H9 (cell line): ENCODE results near the gene MLH1. TPM values are rescaled to one million over a fixed set of nuclear protein-coding genes. Genes with fewer than 3 reads are reported as not detected.

Experiments
- DNase-seq: peaks from one replicate; pipeline ENCODE4 v3.0.0-alpha.2; 2017
- H2AFZ ChIP-seq: one replicate; pipeline ENCODE4 v1.6.1; 2013; ENCODE audit warnings: mild to moderate bottlenecking, low read length, control low read depth, moderate library complexity
- H2AK5ac ChIP-seq: 2 replicates; pipeline ENCODE4 v1.6.1; 2013; ENCODE audit warnings: low read length, control low read depth, mixed read lengths; ENCODE audit not compliant: insufficient read length
- H2BK120ac ChIP-seq: one replicate; pipeline ENCODE4 v1.6.1; 2013; ENCODE audit warnings: low read depth, mild to moderate bottlenecking, low read length, control low read depth, inconsistent platforms; ENCODE audit not compliant: poor library complexity, severe bottlenecking
- H2BK12ac ChIP-seq: 2 replicates; pipeline ENCODE4 v1.6.1; 2013; ENCODE audit warnings: low read length, control low read depth, mixed read lengths, low read depth; ENCODE audit not compliant: insufficient read length
- H2BK15ac ChIP-seq: 2 replicates; pipeline ENCODE4 v1.6.1; 2013; ENCODE audit warnings: low read depth, low read length, control low read depth
- H2BK20ac ChIP-seq: one replicate; pipeline ENCODE4 v1.6.1; 2013; ENCODE audit warnings: low read depth, mild to moderate bottlenecking, low read length, control low read depth, inconsistent platforms; ENCODE audit not compliant: poor library complexity, severe bottlenecking
- H2BK5ac ChIP-seq: 2 replicates; pipeline ENCODE4 v1.6.1; 2013; ENCODE audit warnings: low read length, control low read depth, mixed read lengths; ENCODE audit not compliant: insufficient read length
- H3K14ac ChIP-seq: 2 replicates; pipeline ENCODE4 v1.6.1; 2013; ENCODE audit warnings: low read length, control low read depth; ENCODE audit not compliant: insufficient read depth
- H3K18ac ChIP-seq: 2 replicates; pipeline ENCODE4 v1.6.1; 2013; ENCODE audit warnings: low read depth, mild to moderate bottlenecking, mixed read lengths, low read length, control low read depth; ENCODE audit not compliant: insufficient read length
- H3K23ac ChIP-seq: 2 replicates; pipeline ENCODE4 v1.6.1; 2013; ENCODE audit warnings: low read length, control low read depth, mixed read lengths, low read depth; ENCODE audit not compliant: insufficient read length
- H3K23me2 ChIP-seq: 2 replicates; pipeline ENCODE4 v1.6.1; 2013; ENCODE audit warnings: low read depth, mild to moderate bottlenecking, mixed read lengths, low read length, control low read depth; ENCODE audit not compliant: insufficient read length, poor library complexity, severe bottlenecking
- H3K27ac ChIP-seq: 2 replicates; pipeline ENCODE4 v1.5.1; 2013; ENCODE audit warnings: low read length, control low read depth, mixed read lengths, low read depth; ENCODE audit not compliant: insufficient read length
- H3K27me3 ChIP-seq: 2 replicates; pipeline ENCODE4 v1.6.1; 2013; ENCODE audit warnings: low read length, control low read depth, inconsistent platforms; ENCODE audit not compliant: insufficient read depth
- H3K4ac ChIP-seq: 2 replicates; pipeline ENCODE4 v1.6.1; 2013; ENCODE audit warnings: low read depth, mild to moderate bottlenecking, control low read depth, inconsistent platforms, low read length, moderate library complexity
- H3K4me1 ChIP-seq: 2 replicates; pipeline ENCODE4 v1.6.1; 2013; ENCODE audit warnings: low read length, control low read depth, inconsistent platforms; ENCODE audit not compliant: insufficient read depth
- H3K4me2 ChIP-seq: 2 replicates; pipeline ENCODE4 v1.6.1; 2013; ENCODE audit warnings: low read length, control low read depth, mixed read lengths; ENCODE audit not compliant: insufficient read length, insufficient read depth
- H3K56ac ChIP-seq: 2 replicates; pipeline ENCODE4 v1.6.1; 2013; ENCODE audit warnings: low read depth, mild to moderate bottlenecking, mixed read lengths, low read length, control low read depth; ENCODE audit not compliant: insufficient read length
- H3K79me1 ChIP-seq: 2 replicates; pipeline ENCODE4 v1.6.1; 2013; ENCODE audit warnings: low read depth, mild to moderate bottlenecking, moderate library complexity, low read length, control low read depth, inconsistent platforms; ENCODE audit not compliant: insufficient read depth, poor library complexity, severe bottlenecking
- H3K79me2 ChIP-seq: 2 replicates; pipeline ENCODE4 v1.6.1; 2013; ENCODE audit warnings: low read length, control low read depth, inconsistent platforms; ENCODE audit not compliant: insufficient read depth
- H3K9ac ChIP-seq: 2 replicates; pipeline ENCODE4 v1.6.1; 2013; ENCODE audit warnings: low read length, control low read depth, mixed read lengths; ENCODE audit not compliant: insufficient read length; ENCODE audit errors: extremely low read depth
- H3K9me3 ChIP-seq: one replicate; pipeline ENCODE4 v1.6.1; 2013; ENCODE audit warnings: low read depth, low read length, inconsistent platforms; ENCODE audit not compliant: control insufficient read depth
- H3T11ph ChIP-seq: one replicate; pipeline ENCODE4 v1.6.1; 2013; ENCODE audit warnings: mild to moderate bottlenecking, low read length, control low read depth, inconsistent platforms
- H4K20me1 ChIP-seq: one replicate; pipeline ENCODE4 v1.6.1; 2013; ENCODE audit not compliant: control insufficient read depth, insufficient read length, insufficient read depth
- H4K5ac ChIP-seq: 2 replicates; pipeline ENCODE4 v1.6.1; 2013; ENCODE audit warnings: low read depth, mild to moderate bottlenecking, mixed read lengths, low read length, control low read depth; ENCODE audit not compliant: insufficient read length
- H4K8ac ChIP-seq: replicated peaks from 2 replicates; pipeline ENCODE4 v1.6.1; 2013; ENCODE audit warnings: low read length, control low read depth, mixed read lengths, low read depth; ENCODE audit not compliant: insufficient read length
- H4K91ac ChIP-seq: 2 replicates; pipeline ENCODE4 v1.6.1; 2013; ENCODE audit warnings: low read depth, mild to moderate bottlenecking, moderate library complexity, mixed read lengths, low read length, control low read depth; ENCODE audit not compliant: insufficient read length
- H3K27ac Mint-ChIP-seq, 3 experiments: 2 replicates in 2 of 3; 3 replicates in 1 of 3; pipeline ENCODE4 v1.8.0; 2020 to 2021; ENCODE audit warnings: mixed read lengths in 3 of 3, mild to moderate bottlenecking in 1 of 3, moderate library complexity in 1 of 3
- H3K27me3 Mint-ChIP-seq: 2 replicates; pipeline ENCODE4 v1.8.0; 2021; ENCODE audit warnings: low read depth, mild to moderate bottlenecking, moderate library complexity, mixed read lengths
- H3K36me3 Mint-ChIP-seq, 3 experiments: 2 replicates in 2 of 3; 3 replicates in 1 of 3; pipeline ENCODE4 v1.8.0; 2020 to 2021; ENCODE audit warnings: low read depth in 3 of 3, mixed read lengths in 3 of 3; ENCODE audit not compliant: insufficient read depth in 1 of 3
- H3K4me1 Mint-ChIP-seq, 2 experiments: 2 replicates each; pipeline ENCODE4 v1.8.0; 2020; ENCODE audit warnings: mixed read lengths in 2 of 2
- H3K4me3 Mint-ChIP-seq, 2 experiments: 2 replicates in 1 of 2; 3 replicates in 1 of 2; pipeline ENCODE4 v1.8.0; 2020 to 2021; ENCODE audit warnings: mild to moderate bottlenecking in 2 of 2, mixed read lengths in 2 of 2, moderate library complexity in 1 of 2
- H3K9me3 Mint-ChIP-seq, 2 experiments: 2 replicates in 1 of 2; 3 replicates in 1 of 2; pipeline ENCODE4 v1.8.0; 2020; ENCODE audit warnings: mild to moderate bottlenecking in 2 of 2, mixed read lengths in 2 of 2, moderate library complexity in 1 of 2
- total RNA-seq: library from RNA; stranded (reverse); gene quantifications from 2 replicates; pipeline ENCODE4 v1.2.1, GENCODE V29; 2021
- TF ChIP-seq, protein P1 (sequence below): fragments of 200-600 bp; sonication (generic); conservative IDR thresholded peaks from 3 replicates; pipeline ENCODE4 v1.8.0; 2021; ENCODE audit warnings: antibody characterized with exemption, mild to moderate bottlenecking

MLH1 gene
- total RNA-seq, 1 experiment from 2014 or later = 45.1 TPM

DNA sequence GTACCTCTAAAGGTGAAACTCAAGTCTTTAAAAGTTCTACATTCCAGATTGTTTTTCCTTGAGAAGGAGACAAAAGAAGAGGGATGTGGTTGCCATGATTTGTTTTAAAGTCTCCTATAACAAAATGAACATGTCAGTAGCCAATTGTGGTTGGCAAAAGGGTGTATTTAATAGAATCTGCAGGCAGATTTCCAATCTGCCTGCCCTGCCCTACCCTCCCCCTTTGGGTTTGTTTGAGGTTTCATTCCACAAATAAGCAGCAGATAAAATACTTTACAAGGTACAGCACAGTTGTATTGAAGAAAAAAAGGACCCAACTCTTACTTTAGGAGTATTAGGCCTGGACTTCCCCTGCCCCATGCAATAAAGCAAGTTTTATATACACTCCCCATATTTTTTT lies 59.5 kb downstream of the MLH1 start:
- H3K79me2 ChIP-seq = no peaks in the 10 kb centered on the region
- Mint-ChIP-seq H3K27me3 (no peaks in the 10 kb centered on the region), H3K4me1 (no peaks in the 10 kb centered on the region), H3K27ac (no peak overlapping the region), H3K9me3 (no peaks in the 10 kb centered on the region), H3K36me3 (peaks cover 13 to 77% (median 50%) of the 10 kb centered on the region in 3 experiments; a peak in 6 of 7 replicates), H3K4me3 (no peak overlapping the region)
- no peak overlapping the region for H3K9ac ChIP-seq
- no peak overlapping the region for H3K27ac ChIP-seq
- H3K56ac ChIP-seq = no peak overlapping the region
- H2AFZ ChIP-seq = no peak overlapping the region
- no peak overlapping the region for H4K5ac ChIP-seq
- H2BK120ac ChIP-seq = no peak overlapping the region
- H2BK5ac ChIP-seq = no peak overlapping the region
- H3K23ac ChIP-seq = no peak overlapping the region
- TF ChIP-seq, protein P1, sequence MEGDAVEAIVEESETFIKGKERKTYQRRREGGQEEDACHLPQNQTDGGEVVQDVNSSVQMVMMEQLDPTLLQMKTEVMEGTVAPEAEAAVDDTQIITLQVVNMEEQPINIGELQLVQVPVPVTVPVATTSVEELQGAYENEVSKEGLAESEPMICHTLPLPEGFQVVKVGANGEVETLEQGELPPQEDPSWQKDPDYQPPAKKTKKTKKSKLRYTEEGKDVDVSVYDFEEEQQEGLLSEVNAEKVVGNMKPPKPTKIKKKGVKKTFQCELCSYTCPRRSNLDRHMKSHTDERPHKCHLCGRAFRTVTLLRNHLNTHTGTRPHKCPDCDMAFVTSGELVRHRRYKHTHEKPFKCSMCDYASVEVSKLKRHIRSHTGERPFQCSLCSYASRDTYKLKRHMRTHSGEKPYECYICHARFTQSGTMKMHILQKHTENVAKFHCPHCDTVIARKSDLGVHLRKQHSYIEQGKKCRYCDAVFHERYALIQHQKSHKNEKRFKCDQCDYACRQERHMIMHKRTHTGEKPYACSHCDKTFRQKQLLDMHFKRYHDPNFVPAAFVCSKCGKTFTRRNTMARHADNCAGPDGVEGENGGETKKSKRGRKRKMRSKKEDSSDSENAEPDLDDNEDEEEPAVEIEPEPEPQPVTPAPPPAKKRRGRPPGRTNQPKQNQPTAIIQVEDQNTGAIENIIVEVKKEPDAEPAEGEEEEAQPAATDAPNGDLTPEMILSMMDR = no peak
- no peak for DNase-seq
- H2AK5ac ChIP-seq = no peak overlapping the region
- H4K20me1 ChIP-seq = no peaks in the 10 kb centered on the region
- no peaks in the 10 kb centered on the region for H3K79me1 ChIP-seq
- no peak overlapping the region for H3K4me2 ChIP-seq
- no peak overlapping the region for H3K4ac ChIP-seq
- H3T11ph ChIP-seq = no peak overlapping the region
- no peak overlapping the region for H4K8ac ChIP-seq
- no peaks in the 10 kb centered on the region for H3K4me1 ChIP-seq
- H3K9me3 ChIP-seq = no peaks in the 10 kb centered on the region
- no peak overlapping the region for H3K18ac ChIP-seq
- no peak overlapping the region for H4K91ac ChIP-seq
- H3K14ac ChIP-seq = no peak overlapping the region
- H3K27me3 ChIP-seq = no peaks in the 10 kb centered on the region
- H2BK20ac ChIP-seq = no peak overlapping the region
- no peak overlapping the region for H2BK12ac ChIP-seq
- no peaks in the 10 kb centered on the region for H3K23me2 ChIP-seq
- H2BK15ac ChIP-seq = no peak overlapping the region
